ENCODE results near the gene RAB3IL1. TPM values are rescaled to one million over a fixed set of nuclear protein-coding genes. Genes with fewer than 3 reads are reported as not detected.
"Not testable (repeated sequence)": the region's sequence is repeated elsewhere in the genome, so short reads cannot be mapped to it uniquely, and the experiment has no call there.

Gene RAB3IL1
- total and polyA plus RNA-seq, 9 donors = 17.3 to 38.6 (median 35.4) TPM

- Histone ChIP-seq H3K9me3 (replicated peaks; ENCODE audit: control insufficient read depth, low read depth, low read length) (no peaks in the 10 kb centered on the region), H3K27me3 (ENCODE audit: control insufficient read depth, insufficient read depth, low read length) (peaks cover 18% of the 10 kb centered on the region), H3K4me3 (ENCODE audit: low read length) (no peak overlapping the region), H3K4me1 (ENCODE audit: control insufficient read depth, insufficient read depth, low read length) (peaks cover 26% of the 10 kb centered on the region), H3K36me3 (ENCODE audit: control insufficient read depth, insufficient read depth, low read length) (peaks cover 15% of the 10 kb centered on the region), H3K27ac (ENCODE audit: low read length) (peak overlapping the region; percentile 75)
- DNase-seq = no peak
- 100% methylated on average over 2 of the region's 9 CpGs for WGBS (ENCODE audit: insufficient coverage)
These were observed 36.9 kb upstream of the RAB3IL1 start for GRCh38 chr11:61954106-61954850.

GRCh38 chr11:61953632-61954031, 36.3 kb upstream of the RAB3IL1 start:
- WGBS (ENCODE audit: insufficient coverage) = no CpG with 5 or more reads among the region's 5 CpGs

GRCh38 chr11:61952882-61953281, 35.5 kb upstream of the RAB3IL1 start:
- no peak overlapping the region for H3K27ac ChIP-seq (ENCODE audit: low read length)
- no peak overlapping the region for H3K4me3 ChIP-seq (ENCODE audit: low read length)
- peaks cover 31% of the 10 kb centered on the region for H3K4me1 ChIP-seq (ENCODE audit: control insufficient read depth, insufficient read depth, low read length)
- peaks cover 7% of the 10 kb centered on the region for H3K36me3 ChIP-seq (ENCODE audit: control insufficient read depth, insufficient read depth, low read length)
- H3K9me3 ChIP-seq (replicated peaks; ENCODE audit: control insufficient read depth, low read depth, low read length) = no peaks in the 10 kb centered on the region
- WGBS (ENCODE audit: insufficient coverage) = 100% methylated on average over 1 of the region's 3 CpGs
- no peak for DNase-seq
- H3K27me3 ChIP-seq (ENCODE audit: control insufficient read depth, insufficient read depth, low read length) = peaks cover 18% of the 10 kb centered on the region

More at GRCh38 chr11:61953632-61954031, 36.3 kb upstream of the RAB3IL1 start:
- H3K4me3 ChIP-seq (ENCODE audit: low read length); DNase-seq; H3K9me3 ChIP-seq (replicated peaks; ENCODE audit: control insufficient read depth, low read depth, low read length); H3K27ac ChIP-seq (ENCODE audit: low read length): not testable (repeated sequence)
- Histone ChIP-seq H3K27me3 (ENCODE audit: control insufficient read depth, insufficient read depth, low read length) (peaks cover 18% of the 10 kb centered on the region), H3K4me1 (ENCODE audit: control insufficient read depth, insufficient read depth, low read length) (peaks cover 28% of the 10 kb centered on the region), H3K36me3 (ENCODE audit: control insufficient read depth, insufficient read depth, low read length) (peaks cover 15% of the 10 kb centered on the region)

GRCh38 chr11:61951484-61952135, 34.2 kb upstream of the RAB3IL1 start:
- H3K9me3 ChIP-seq (replicated peaks; ENCODE audit: control insufficient read depth, low read depth, low read length) = no peaks in the 10 kb centered on the region
- WGBS (ENCODE audit: insufficient coverage) = 80% methylated on average over 5 of the region's 11 CpGs
- no peak for DNase-seq
- H3K36me3 ChIP-seq (ENCODE audit: control insufficient read depth, insufficient read depth, low read length) = peaks cover under 1% of the 10 kb centered on the region
- H3K4me3 ChIP-seq (ENCODE audit: low read length) = no peak overlapping the region
- H3K4me1 ChIP-seq (ENCODE audit: control insufficient read depth, insufficient read depth, low read length) = peaks cover 39% of the 10 kb centered on the region
- H3K27me3 ChIP-seq (ENCODE audit: control insufficient read depth, insufficient read depth, low read length) = peaks cover 18% of the 10 kb centered on the region
- H3K27ac ChIP-seq (ENCODE audit: low read length) = no peak overlapping the region

- 81% methylated on average over 8 of the region's 8 CpGs for WGBS (ENCODE audit: insufficient coverage)
- Histone ChIP-seq H3K36me3 (ENCODE audit: control insufficient read depth, insufficient read depth, low read length) (no peaks in the 10 kb centered on the region), H3K27me3 (ENCODE audit: control insufficient read depth, insufficient read depth, low read length) (peaks cover 8% of the 10 kb centered on the region), H3K27ac (ENCODE audit: low read length) (peak within 1 kb of the TSS; percentile 76), H3K4me3 (ENCODE audit: low read length) (no peak within 1 kb of the TSS), H3K4me1 (ENCODE audit: control insufficient read depth, insufficient read depth, low read length) (peaks cover 31% of the 10 kb centered on the region), H3K9me3 (replicated peaks; ENCODE audit: control insufficient read depth, low read depth, low read length) (no peaks in the 10 kb centered on the region)
- DNase-seq = no peak
These were observed 32.7 kb upstream of the RAB3IL1 start, which contains the start of gene BEST1 for GRCh38 chr11:61950035-61950547. BEST1 (plus strand) TSS chr11:61950351; CDS start chr11:61951807, 1,456 bp downstream.

- WGBS (ENCODE audit: insufficient coverage) = 34% methylated on average over 5 of the region's 9 CpGs
- peaks cover 24% of the 10 kb centered on the region for H3K4me1 ChIP-seq (ENCODE audit: control insufficient read depth, insufficient read depth, low read length)
- H3K27ac ChIP-seq (ENCODE audit: low read length) = peak overlapping the region; percentile 76
- peaks cover under 1% of the 10 kb centered on the region for H3K27me3 ChIP-seq (ENCODE audit: control insufficient read depth, insufficient read depth, low read length)
- H3K9me3 ChIP-seq (replicated peaks; ENCODE audit: control insufficient read depth, low read depth, low read length) = no peaks in the 10 kb centered on the region
- peak; percentile 93 for DNase-seq
- H3K4me3 ChIP-seq (ENCODE audit: low read length) = no peak overlapping the region
- H3K36me3 ChIP-seq (ENCODE audit: control insufficient read depth, insufficient read depth, low read length) = no peaks in the 10 kb centered on the region
These were observed 32.0 kb upstream of the RAB3IL1 start for GRCh38 chr11:61949169-61950034.

- H3K9me3 ChIP-seq (replicated peaks; ENCODE audit: control insufficient read depth, low read depth, low read length) = no peaks in the 10 kb centered on the region
- H3K4me1 ChIP-seq (ENCODE audit: control insufficient read depth, insufficient read depth, low read length) = peaks cover 23% of the 10 kb centered on the region
- H3K27ac ChIP-seq (ENCODE audit: low read length) = no peak overlapping the region
- H3K36me3 ChIP-seq (ENCODE audit: control insufficient read depth, insufficient read depth, low read length) = no peaks in the 10 kb centered on the region
- 92% methylated on average over 2 of the region's 7 CpGs for WGBS (ENCODE audit: insufficient coverage)
- H3K27me3 ChIP-seq (ENCODE audit: control insufficient read depth, insufficient read depth, low read length) = no peaks in the 10 kb centered on the region
- no peak overlapping the region for H3K4me3 ChIP-seq (ENCODE audit: low read length)
- no peak for DNase-seq
These were observed 31.1 kb upstream of the RAB3IL1 start for GRCh38 chr11:61948505-61948904.

- H3K27me3 ChIP-seq (ENCODE audit: control insufficient read depth, insufficient read depth, low read length) = no peaks in the 10 kb centered on the region
- 0% methylated on average over 3 of the region's 8 CpGs for WGBS (ENCODE audit: insufficient coverage)
- DNase-seq = peak; percentile 98
- H3K9me3 ChIP-seq (replicated peaks; ENCODE audit: control insufficient read depth, low read depth, low read length) = no peaks in the 10 kb centered on the region
- H3K27ac ChIP-seq (ENCODE audit: low read length) = no peak overlapping the region
- no peaks in the 10 kb centered on the region for H3K36me3 ChIP-seq (ENCODE audit: control insufficient read depth, insufficient read depth, low read length)
- H3K4me3 ChIP-seq (ENCODE audit: low read length) = no peak overlapping the region
- peaks cover 23% of the 10 kb centered on the region for H3K4me1 ChIP-seq (ENCODE audit: control insufficient read depth, insufficient read depth, low read length)
These were observed 30.3 kb upstream of the RAB3IL1 start for GRCh38 chr11:61947486-61948210.

- no peak overlapping the region for H3K27ac ChIP-seq (ENCODE audit: low read length)
- H3K9me3 ChIP-seq (replicated peaks; ENCODE audit: control insufficient read depth, low read depth, low read length) = no peaks in the 10 kb centered on the region
- peaks cover 23% of the 10 kb centered on the region for H3K4me1 ChIP-seq (ENCODE audit: control insufficient read depth, insufficient read depth, low read length)
- H3K27me3 ChIP-seq (ENCODE audit: control insufficient read depth, insufficient read depth, low read length) = no peaks in the 10 kb centered on the region
- WGBS (ENCODE audit: insufficient coverage) = 87% methylated on average over 4 of the region's 5 CpGs
- no peaks in the 10 kb centered on the region for H3K36me3 ChIP-seq (ENCODE audit: control insufficient read depth, insufficient read depth, low read length)
- DNase-seq = no peak
- no peak overlapping the region for H3K4me3 ChIP-seq (ENCODE audit: low read length)
These were observed 29.5 kb upstream of the RAB3IL1 start for GRCh38 chr11:61946894-61947293.
